Dermis microvascular lymphatic vessel endothelial cell (primary cell): ENCODE measurements around the gene ALKBH3. TPM values are rescaled to one million over a fixed set of nuclear protein-coding genes. Genes with fewer than 3 reads are reported as not detected.

ENCODE experiments used
- DNase-seq, 2 donors: peaks; one replicate each; pipeline versions ENCODE4 v3.0.0 to v3.0.0-alpha.2; 2010; ENCODE audit warnings: low read depth in 2 of 2
- total RNA-seq: library from RNA; depleted of rRNA; stranded (reverse); fragments of >200 nt; gene quantifications from 2 replicates; pipeline ENCODE4 v1.2.1, GENCODE V29; 2014

Gene ALKBH3
- total RNA-seq, 1 donor from 2014 or later = 27.1 TPM

DNA sequence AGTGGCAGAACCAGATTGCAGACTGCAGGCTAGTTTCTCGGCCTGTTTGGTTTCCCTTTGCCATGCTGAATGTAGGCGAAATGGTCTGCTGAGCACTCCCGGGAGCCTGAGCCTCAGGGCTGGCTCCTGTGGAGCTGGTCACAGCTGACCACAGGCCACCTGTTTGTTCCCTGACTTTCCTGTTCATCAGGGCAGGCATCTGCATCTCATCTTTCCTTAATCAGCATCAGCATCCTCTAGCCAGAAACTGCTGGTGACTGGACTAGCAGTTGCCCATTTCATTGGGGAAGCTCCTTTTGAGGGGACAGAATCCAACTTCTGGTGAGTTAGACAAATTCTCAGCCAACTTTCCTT is 41.6 kb downstream of the ALKBH3 start:
- no peak for DNase-seq

DNA sequence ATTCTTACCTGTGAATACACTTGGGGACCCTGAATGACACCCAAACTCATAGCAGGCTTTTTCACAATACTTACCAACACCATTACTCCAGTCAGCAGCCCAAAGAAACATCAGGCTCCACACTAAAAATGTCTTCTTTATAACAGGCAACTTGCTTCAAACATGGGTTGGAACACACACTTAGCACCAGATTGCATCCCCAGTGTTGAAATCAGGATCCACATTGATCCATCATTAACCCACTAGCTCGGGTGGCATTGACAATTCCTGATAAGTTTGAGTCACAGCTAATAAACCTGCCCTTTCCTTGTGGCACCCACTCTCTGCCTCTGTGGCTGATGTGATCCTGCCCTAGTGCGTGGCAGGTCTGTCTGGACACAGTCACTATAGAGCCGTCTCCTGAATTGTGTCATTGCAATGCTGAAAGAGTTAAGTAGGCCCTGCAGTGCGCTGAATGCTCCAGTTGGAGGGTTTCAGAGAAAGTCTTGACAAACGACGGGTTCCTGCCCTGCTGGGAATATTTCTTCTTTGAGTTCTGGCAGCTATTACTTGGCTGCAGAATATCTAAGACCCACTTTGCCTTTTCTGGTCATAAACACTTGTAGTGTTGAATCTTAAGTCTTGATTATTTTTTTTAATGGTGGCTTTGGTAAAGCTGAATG is 42.2 kb downstream of the ALKBH3 start:
- no peak for DNase-seq

DNA sequence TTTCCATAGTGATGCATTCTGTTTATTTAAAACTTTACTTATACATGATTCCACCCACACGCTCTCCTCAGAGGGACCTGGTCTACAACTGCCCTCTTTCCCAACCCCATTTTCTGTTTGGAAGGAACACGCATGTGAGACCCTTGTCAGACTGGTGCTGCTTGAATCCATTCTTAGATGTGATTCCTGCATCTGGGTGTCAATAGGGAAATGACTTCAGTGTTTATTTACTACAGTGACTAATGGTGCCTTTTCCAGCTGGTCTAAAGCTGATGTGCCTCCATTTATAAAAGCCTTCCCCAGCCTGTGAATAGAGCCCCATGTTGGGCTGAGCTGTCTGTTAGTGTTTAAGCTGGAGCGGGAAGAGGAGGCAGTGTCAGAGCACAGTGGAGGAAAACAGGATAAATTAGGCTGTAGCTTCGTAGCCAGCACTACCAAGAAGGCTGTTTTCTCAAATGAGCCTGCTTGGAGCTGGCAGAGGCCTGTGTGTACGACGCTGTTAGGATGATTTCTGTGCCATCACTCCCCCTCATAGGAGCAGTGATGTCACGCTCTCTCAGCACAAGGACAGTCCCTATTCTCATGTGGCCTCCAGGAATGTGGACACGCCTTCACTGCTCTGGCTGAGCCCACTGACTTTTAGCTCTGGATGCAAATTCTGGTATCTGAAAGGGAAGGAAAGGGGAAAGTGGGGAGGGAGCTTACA is 42.9 kb downstream of the ALKBH3 start:
- peak in 1 of 2 donors; percentile 80 for DNase-seq

DNA sequence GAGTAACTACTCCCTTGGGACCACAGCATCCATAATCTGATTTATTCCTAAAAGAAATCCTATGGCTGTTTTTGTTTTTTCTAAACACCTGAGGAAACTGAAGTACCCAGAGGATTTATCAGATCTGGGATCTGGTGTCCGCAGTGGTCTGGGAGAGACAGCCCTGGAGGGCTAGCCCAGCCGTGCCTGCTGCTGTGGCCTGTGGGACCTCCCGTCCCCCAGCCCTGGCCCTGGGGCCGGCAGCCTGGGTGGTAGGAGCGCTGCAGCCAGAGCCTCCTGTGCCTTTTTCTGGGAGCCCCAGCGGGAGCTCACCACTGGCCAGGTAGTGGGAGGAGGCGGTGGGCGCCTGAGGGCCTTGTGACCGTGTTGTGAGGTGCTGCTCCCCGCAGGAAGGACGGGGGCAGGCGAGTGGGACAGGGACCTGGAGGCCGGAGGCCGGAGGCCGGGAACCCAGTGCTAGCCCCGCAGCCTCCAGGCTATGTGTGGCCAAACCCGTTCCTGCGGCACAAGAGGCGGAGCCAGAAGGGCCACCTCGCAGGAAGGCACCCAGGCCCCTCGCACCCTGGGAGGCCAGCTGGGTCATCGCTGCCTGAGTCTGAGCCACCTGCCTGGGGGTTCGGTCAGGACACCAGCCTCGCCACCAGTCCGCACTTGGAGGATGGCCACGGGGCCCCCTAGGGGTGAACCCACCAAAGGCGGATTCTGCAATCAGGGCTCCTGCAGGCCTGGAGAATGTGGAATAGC is 43.7 kb downstream of the ALKBH3 start:
- DNase-seq = no peak

DNA sequence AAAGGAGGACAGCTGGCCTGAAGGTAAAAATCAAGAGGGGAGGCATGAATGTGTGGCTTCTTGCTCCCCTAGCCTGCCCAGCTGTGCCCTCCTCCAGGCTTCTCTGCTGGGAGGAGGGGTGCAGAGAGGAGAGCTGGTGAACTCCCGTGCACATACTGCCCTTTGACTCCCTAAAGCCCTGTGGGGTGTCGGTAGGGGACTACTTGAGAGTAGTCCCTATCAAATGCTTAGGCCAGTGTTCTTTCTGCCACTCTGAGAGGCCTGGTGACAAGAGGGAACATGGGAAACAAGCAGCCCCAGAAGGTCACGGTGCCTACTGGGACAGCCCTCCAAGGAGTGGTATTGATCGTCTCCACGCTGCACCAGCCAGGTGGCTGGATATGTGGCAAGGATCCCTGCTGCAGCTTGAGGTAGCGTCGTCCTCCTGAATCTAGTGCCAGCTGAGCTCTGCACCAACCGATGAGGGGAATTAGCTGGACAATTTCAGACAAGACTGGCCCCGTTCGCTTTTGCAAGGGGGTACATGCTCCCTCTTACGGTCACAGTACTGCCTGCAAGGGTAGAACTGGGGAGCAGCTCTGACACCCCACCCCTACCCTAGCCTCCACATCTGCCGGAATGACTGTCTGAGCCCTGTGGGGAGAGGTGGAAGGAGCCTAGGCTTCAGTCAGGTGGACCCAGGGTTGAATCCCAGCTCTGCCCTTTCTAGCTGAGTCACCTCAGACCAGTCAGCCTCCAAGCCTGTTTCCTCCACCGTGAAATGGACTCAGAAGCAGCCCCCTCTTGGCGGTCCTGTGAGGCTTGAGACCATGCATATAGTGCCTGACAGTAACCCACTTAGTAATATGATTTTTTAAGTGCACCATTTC is 44.7 kb downstream of the ALKBH3 start:
- DNase-seq = peak in 1 of 2 donors; percentile 77

DNA sequence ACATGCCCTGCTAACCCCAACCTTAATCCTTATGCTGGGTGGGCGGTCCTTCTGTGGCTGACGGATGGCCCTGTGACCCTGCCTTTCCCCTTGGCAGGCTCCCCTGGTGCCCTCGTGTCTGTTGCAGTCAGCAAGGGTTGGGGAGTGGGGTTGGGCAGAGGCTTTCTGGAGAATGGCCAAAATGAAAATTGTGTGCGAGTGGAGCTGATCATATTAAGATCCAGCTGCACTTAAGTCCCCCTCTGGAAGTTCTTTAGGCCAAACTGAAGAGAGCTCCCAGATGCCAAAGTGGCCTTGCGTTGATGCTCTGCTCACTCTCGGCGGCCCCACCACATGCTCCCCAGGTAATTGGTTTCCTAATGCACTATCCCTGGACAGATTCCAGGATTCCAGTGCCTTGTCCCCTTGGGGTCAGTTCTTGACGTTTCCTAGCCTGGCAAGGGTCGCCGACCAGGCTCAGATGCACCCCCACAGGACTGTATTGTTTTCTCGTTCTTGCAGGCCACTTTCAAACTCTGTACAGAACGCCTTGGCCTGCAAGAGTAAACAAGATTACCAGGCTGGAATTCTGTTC is 45.4 kb downstream of the ALKBH3 start:
- DNase-seq = peak in 1 of 2 donors; percentile 45

DNA sequence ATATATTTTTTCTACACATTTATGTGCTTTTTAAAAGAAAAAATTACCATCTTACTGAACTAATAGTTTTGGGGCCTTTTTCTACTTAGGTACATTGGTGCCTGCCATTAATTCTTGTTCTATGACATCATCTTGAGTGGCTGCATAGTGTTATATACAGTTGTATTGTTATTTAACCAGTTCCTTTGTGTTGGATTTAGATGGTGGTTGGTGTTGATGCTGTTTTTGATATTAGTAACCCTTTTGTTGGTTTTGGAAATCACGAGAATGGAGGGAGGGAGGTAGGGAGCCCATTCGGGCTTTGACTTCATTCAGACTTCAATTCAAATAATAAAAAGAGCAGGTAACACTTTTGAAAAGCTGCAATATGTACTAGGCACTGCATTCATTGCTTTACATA is 46.4 kb downstream of the ALKBH3 start:
- no peak for DNase-seq

DNA sequence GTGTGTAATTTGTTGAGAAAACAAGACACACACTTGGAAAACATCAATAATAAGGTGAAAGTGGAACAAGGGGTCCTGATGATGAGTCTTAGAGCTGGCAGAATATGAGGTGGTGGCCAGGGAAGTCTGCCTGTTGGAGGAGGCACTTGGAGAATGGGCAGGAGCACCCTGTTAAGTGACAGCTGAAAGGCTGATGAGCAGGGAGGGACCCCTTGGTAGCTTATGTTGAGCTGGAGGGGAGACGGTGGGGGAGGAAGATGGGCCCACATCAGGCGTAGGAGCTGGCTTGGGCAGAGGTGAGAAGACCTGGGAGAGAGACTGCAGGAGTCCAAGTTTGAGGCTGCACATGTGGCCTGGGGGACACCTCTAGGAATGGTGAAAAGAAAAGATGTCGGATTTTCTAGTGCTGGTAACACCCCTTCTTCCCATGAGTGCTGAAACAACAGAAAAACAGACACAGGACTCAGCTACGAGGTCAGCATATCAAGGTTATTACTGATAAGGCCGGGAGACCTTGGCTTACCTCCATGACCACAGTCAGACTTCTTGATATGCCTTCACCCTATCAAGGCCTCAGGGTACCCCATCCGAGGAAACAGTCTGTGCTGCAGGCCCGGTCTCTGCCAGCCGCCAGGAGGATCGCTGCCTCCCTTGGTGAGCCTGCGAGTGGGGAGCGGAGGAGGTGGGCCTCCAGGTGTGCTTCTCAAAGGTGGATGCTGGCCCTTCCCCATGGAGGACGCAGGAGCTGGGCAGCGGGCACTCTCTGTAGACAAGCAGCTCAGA is 47.5 kb downstream of the ALKBH3 start:
- DNase-seq = no peak

DNA sequence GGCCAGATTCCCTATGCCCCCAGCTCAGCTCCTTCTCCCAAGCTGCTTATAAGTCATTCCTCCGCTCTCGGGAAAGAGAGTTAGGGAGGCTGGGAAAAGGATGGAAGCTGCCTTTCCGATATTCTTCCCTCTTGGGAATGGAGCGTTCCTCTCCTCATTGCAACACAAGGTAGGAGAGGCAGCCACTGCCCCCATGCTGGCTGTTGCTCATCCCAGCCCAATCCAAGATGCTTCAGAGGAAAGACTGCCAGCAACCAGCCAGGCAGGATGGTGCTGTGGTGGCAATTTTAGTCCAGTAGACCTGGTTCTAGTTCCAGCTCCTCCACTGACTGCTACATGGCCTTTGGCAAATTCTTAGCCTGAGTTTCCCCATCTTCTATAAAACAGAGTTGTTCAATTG is 48.1 kb downstream of the ALKBH3 start:
- no peak for DNase-seq

DNA sequence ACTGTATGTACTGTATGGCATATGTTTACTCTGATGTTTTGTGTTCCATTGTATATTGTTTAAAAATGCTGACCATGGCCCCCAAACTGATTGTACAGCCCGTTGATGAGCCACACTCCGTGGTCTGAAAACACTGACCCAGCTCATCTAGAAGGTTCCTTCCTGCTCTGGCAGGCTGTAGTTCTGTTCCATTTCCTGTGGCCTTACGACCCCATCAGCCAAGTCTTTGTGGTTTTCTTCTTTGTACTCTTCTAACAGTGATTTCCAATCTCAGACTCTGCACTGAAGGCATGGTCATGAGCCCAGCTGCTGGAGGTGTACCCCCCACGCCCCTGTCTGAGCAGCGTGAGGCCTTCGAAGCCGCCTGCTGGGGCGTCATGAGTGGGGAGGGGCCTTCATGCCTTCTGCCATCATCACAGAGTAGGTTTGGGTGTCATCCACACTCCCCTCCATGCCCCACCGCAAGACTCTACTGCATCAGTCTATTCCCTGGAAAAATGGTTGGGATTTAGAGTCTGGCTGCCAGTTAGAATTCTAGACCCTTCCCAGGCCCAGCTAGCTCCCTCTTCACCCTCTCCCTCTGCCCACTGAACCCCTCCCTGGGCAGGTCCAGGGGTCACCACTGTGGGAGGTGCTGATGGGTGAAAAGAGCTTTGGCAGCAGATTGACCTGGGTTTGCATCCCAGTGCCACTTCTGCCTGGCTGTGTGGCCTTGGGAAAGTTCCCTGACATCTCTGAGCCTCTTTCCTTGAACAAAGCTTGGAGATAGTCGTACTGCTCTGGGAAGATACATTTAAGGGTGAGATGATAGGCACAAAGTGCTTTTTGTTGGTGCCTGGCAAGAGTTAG is 50.5 kb downstream of the ALKBH3 start:
- DNase-seq = peak in 1 of 2 donors; percentile 64

DNA sequence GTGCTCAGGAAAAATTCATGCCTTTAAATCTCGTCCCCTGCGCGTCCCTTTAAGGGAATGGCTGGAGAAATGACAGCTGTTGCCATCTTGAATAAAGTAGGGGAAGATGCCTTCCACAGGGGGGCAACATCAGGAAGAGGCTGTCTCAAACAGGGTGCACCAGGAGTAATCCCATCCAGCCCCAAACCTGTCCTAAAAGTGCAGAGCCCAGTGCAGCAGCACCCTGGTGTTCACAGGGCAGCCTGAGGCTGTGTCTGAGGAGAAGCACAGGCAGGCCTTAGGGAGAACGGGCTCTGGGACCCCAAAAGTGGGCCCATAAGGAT is 51.0 kb downstream of the ALKBH3 start:
- no peak for DNase-seq

DNA sequence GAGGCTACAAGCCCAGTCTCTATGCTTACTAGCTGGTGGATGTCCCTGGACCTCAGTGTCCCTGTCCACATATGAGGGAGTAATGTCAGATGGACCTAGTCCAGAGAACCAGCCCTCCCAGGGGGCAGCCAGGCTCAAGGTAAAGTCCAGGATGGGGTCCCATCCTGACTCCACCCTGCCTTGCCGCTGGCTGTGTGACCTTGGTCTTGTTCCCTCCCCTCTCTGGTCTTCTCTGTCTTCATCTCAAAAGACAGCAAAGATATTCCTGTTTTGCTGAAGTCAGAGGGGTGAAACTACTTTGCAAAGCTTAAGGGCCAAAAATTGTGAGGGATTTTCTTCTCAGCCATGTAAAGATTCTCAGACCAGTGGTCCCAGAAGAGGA is 52.6 kb downstream of the ALKBH3 start:
- DNase-seq = no peak

DNA sequence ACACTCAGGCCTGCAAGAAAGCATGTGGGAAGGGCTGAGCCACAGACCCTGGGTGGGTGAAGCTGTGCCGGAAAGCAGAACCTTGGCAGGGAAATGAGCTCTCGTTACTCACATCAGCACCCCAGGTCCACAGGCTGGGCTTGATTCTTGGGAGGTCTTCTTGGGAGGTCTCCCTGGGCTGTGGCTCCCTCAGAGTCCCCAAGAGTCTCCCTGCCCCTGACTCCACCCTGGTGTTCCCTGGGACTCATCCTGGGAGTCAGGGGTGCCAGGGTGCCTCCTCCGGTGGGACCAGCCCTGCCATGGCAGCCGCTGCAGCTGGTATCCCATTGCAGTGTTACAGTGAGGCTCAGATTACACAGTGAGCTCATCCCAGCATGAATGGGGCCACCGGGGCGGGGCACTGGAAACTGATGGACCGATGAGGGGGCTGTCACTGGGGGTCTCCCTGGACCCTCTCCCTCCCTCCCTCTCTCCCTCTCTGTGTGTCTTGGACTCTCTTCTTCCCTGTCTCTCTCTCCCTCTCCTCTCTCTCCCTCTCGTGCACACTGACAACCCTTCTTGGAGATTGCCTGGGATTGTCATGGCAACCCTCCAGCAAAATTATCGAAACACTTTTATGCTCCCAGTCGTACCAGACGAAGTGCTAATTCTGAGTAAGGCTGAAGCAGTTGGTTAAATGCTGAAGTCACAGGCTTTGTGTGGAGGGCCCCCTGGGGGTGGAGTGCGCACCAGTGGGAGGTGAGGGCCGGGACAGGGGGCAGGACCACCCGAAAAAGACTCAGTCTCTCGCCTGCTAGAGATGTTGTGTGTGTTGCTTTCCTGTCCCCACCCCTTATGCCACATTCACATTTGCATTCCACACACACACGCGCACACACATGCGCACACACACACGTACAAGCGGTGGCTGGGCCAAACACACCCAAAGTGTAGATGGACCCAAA is 53.2 kb downstream of the ALKBH3 start:
- DNase-seq = no peak

DNA sequence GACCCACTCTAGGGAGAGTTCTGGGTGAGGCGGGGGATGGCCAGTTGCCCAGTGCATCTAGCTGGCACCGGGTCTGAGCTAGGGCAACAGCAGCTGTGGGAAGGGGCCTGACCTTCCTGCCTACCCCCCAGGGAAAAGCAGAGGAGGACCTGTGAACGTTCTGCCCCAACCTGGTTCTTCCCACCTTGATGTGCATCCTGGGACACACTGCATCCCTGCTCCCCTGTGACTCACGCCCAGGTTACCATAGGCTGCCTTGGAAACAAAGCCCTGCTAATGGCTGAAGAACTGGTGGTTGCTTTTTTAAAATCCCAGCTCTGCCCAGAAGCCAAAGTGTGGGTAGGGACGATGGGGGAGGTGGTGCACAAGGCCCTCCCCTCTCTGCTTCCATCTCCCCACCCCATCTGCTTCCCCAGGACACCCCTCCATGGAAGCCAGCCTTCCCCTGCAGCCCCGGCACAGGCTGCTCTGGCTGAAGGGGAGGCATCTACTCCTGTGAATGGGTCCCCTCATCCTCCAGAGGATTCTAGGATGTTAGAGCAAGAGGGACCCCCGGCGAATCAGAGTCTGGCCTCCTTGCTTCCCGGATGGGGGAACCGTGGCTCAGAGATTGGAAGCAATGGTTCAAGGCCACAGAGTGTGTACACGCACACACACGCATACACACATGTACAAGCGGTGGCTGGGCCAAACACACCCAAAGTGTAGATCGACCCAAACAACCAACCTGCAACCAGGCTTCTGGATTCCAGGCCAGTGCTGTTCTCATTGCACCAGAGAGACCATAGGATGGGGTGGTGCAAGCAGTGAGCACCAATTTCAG is 54.2 kb downstream of the ALKBH3 start:
- DNase-seq = no peak

DNA sequence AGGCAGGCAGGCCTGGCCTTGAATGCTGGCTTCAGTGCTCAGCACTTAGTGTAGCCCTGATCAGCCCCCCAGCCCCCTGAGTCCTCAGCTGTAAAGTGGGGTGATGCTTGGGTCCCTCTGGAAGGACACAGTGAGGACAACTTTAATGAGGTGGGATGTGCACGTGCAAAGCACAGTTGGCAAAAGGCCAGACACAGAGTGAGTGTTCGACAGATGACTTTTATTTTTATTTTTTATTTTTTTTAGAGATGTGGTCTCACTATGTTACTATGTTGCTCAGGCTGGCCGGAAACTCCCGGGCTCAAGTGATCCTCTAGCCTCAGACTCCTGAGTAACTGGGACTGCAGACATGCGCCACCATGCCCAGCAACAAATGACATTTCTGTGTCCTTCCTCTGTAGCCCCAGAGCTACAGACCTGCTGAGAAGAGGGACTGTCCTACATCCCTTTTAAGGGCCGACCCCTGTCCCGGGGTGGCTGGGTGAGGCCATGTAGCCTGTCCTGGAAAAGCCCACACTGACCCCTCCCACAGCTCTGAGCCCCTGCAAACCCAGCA is 54.9 kb downstream of the ALKBH3 start:
- DNase-seq = no peak

DNA sequence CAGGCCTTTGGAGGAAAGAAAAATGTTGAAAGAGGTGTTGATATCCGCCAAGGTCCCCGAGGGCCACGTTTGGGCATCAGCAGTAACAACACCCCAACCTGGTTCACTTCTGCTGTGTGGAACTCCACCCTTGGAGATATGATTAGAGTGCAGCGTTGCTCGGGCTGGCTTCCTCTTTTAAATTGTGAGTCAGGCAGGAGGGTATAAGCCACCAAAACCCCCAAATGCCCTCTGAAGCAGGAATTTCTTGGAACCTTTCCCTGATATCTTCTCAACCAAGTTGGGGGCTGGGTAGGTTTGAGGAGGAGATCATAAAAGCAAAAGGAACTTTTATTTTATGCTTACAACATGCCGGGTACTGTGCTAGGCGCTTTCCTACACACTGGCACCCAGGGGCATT is 55.4 kb downstream of the ALKBH3 start:
- no peak for DNase-seq
